IMR-90 (cell line): ENCODE measurements around the gene TADA1. TPM values are rescaled to one million over a fixed set of nuclear protein-coding genes. Genes with fewer than 3 reads are reported as not detected.

ENCODE experiments used
- ATAC-seq: fragments of 200-7000 bp; cut with Tn5 transposase; 2 replicates; pipeline ENCODE4 v1.9.1; 2020; ENCODE audit warnings: low read depth, mild to moderate bottlenecking, moderate library complexity
- BruUV-seq: library from RNA; stranded (reverse); fragments of 400-500 nt; replicated peaks from 2 replicates; lab custom pipeline; 2021; lab: Mats Ljungman, UMichigan
- CTCF ChIA-PET: fragments of 300-600 bp; formaldehyde crosslinking; extraction: SDS; loops from one replicate; lab custom pipeline; 2021; ENCODE audit warnings: antibody characterized with exemption; lab: Yijun Ruan, JAX
- POLR2A ChIA-PET: fragments of 300-600 bp; sonication (Branson Sonifier 250); formaldehyde crosslinking; loops from one replicate; lab custom pipeline; 2022; ENCODE audit warnings: antibody characterized with exemption; ENCODE audit not compliant: unreplicated experiment; lab: Charles Lee
- DNase-seq: peaks from one replicate; pipeline ENCODE4 v3.0.0; 2013
- H2AFZ ChIP-seq: replicated peaks from 2 replicates; pipeline ENCODE3; 2013; ENCODE audit warnings: low read length, mild to moderate bottlenecking; ENCODE audit not compliant: poor library complexity
- H2AK5ac ChIP-seq: 2 replicates; pipeline ENCODE4 v1.6.1; 2013; ENCODE audit warnings: low read depth, low read length, inconsistent platforms
- H2AK9ac ChIP-seq: replicated peaks from 2 replicates; pipeline ENCODE3; 2013; ENCODE audit warnings: mild to moderate bottlenecking, low read depth, low read length, moderate library complexity; ENCODE audit not compliant: poor library complexity
- H2BK120ac ChIP-seq: 2 replicates; pipeline ENCODE4 v1.6.1; 2013; ENCODE audit warnings: low read depth, low read length, inconsistent platforms
- H2BK15ac ChIP-seq: 3 replicates; pipeline ENCODE4 v1.6.1; 2013; ENCODE audit warnings: low read depth, low read length, inconsistent platforms
- H2BK20ac ChIP-seq: 2 replicates; pipeline ENCODE4 v1.6.1; 2013; ENCODE audit warnings: low read depth, mild to moderate bottlenecking, inconsistent platforms, low read length, moderate library complexity
- H2BK5ac ChIP-seq: 2 replicates; pipeline ENCODE4 v1.6.1; 2013; ENCODE audit warnings: mild to moderate bottlenecking, low read depth, low read length, inconsistent platforms; ENCODE audit not compliant: poor library complexity, severe bottlenecking
- H3K14ac ChIP-seq: replicated peaks from 2 replicates; pipeline ENCODE4 v1.6.1; 2013; ENCODE audit warnings: low read depth, low read length, inconsistent platforms
- H3K18ac ChIP-seq: 2 replicates; pipeline ENCODE4 v1.6.1; 2013; ENCODE audit warnings: low read depth, low read length, control low read depth
- H3K23ac ChIP-seq: 2 replicates; pipeline ENCODE4 v1.6.1; 2013; ENCODE audit warnings: low read depth, low read length, inconsistent platforms
- H3K27ac ChIP-seq: 2 replicates; pipeline ENCODE4 v1.5.1; 2013; ENCODE audit warnings: mild to moderate bottlenecking, control low read depth, low read length; ENCODE audit not compliant: insufficient read depth
- H3K27me3 ChIP-seq: 2 replicates; pipeline ENCODE4 v1.6.1; 2013; ENCODE audit warnings: low read length; ENCODE audit not compliant: control insufficient read depth, insufficient read depth
- H3K36me3 ChIP-seq: 2 replicates; pipeline ENCODE4 v1.6.1; 2013; ENCODE audit warnings: low read length, mixed read lengths; ENCODE audit not compliant: control insufficient read depth, insufficient read depth
- H3K4ac ChIP-seq: 2 replicates; pipeline ENCODE4 v1.6.1; 2013; ENCODE audit warnings: low read depth, low read length, inconsistent platforms
- H3K4me1 ChIP-seq: 2 replicates; pipeline ENCODE4 v1.6.1; 2013; ENCODE audit warnings: low read length, mixed read lengths; ENCODE audit not compliant: control insufficient read depth, insufficient read depth
- H3K4me2 ChIP-seq: 2 replicates; pipeline ENCODE4 v1.6.1; 2013; ENCODE audit warnings: low read depth, mild to moderate bottlenecking, control low read depth, low read length, moderate library complexity
- H3K4me3 ChIP-seq: 2 replicates; pipeline ENCODE4 v1.5.1; 2013; ENCODE audit warnings: low read depth, mild to moderate bottlenecking, control low read depth, low read length, moderate library complexity; ENCODE audit not compliant: insufficient read depth
- H3K56ac ChIP-seq: 2 replicates; pipeline ENCODE4 v1.6.1; 2013; ENCODE audit warnings: low read length, inconsistent platforms; ENCODE audit not compliant: insufficient read depth; ENCODE audit errors: extremely low read depth
- H3K79me1 ChIP-seq, 2 experiments: 2 replicates each; pipeline ENCODE4 v1.6.1; 2013; ENCODE audit warnings: low read length in 2 of 2, inconsistent platforms in 1 of 2, low read depth in 1 of 2
- H3K9ac ChIP-seq: 2 replicates; pipeline ENCODE4 v1.6.1; 2013; ENCODE audit warnings: low read depth, low read length, control low read depth
- H3K9me1 ChIP-seq: 2 replicates; pipeline ENCODE4 v1.6.1; 2013; ENCODE audit warnings: low read length, inconsistent platforms; ENCODE audit not compliant: insufficient read depth
- H3K9me3 ChIP-seq: 2 replicates; pipeline ENCODE4 v1.6.1; 2013; ENCODE audit warnings: low read length; ENCODE audit not compliant: control insufficient read depth, insufficient read depth
- H4K20me1 ChIP-seq: 2 replicates; pipeline ENCODE4 v1.6.1; 2013; ENCODE audit warnings: low read length, inconsistent platforms; ENCODE audit not compliant: insufficient read depth
- H4K5ac ChIP-seq: 2 replicates; pipeline ENCODE4 v1.6.1; 2013; ENCODE audit warnings: mild to moderate bottlenecking, low read depth, low read length, control low read depth
- H4K8ac ChIP-seq, 2 experiments: 2 replicates each; pipeline ENCODE4 v1.6.1; 2013; ENCODE audit warnings: low read depth in 2 of 2, low read length in 2 of 2, control low read depth in 1 of 2, inconsistent platforms in 1 of 2
- H4K91ac ChIP-seq: 2 replicates; pipeline ENCODE4 v1.6.1; 2013; ENCODE audit warnings: low read depth, low read length, inconsistent platforms; ENCODE audit not compliant: insufficient read depth
- MAZ ChIP-seq: IDR thresholded peaks from 2 replicates; pipeline ENCODE4 v1.6.1; 2012; ENCODE audit warnings: low read depth, mild to moderate bottlenecking, low read length, improper control_type of control experiment, moderate library complexity, borderline replicate concordance
- RCOR1 ChIP-seq: IDR thresholded peaks from 2 replicates; pipeline ENCODE4 v1.6.1; 2012; ENCODE audit warnings: mild to moderate bottlenecking, low read length, improper control_type of control experiment; ENCODE audit not compliant: insufficient replicate concordance
- WGBS, 2 experiments: methylation state at CpG; one replicate each; pipeline versions ENCODE4 v1.1.5 to v1.1.7; 2013; ENCODE audit warnings: missing lambda C conversion rate in 2 of 2; ENCODE audit not compliant: insufficient read length in 1 of 2; ENCODE audit errors: extremely low coverage in 2 of 2; 5-methylcytosine and 5-hydroxymethylcytosine counted together
- dilution Hi-C: fragments of 300-500 bp; cut with HindIII; formaldehyde crosslinking; loops from one replicate; pipeline ENCODE4 v1.14.3; 2018; ENCODE audit warnings: low sequenced_read_pairs; ENCODE audit not compliant: unreplicated experiment
- in situ Hi-C: fragments of 300-500 bp; cut with MboI; formaldehyde crosslinking; loops from 3 replicates; pipeline ENCODE4 v1.14.3; 2019; ENCODE audit warnings: low sequenced_read_pairs, inconsistent platforms, mixed read lengths
- intact Hi-C: fragments of 100-400 bp; cut with micrococcal nuclease; formaldehyde crosslinking; loops from 2 replicates; pipeline ENCODE4 v1.10.0; 2022
- polyA plus RNA-seq, 3 experiments: library from polyadenylated mRNA; depleted of rRNA; stranded (reverse); fragments of >200 nt; gene quantifications; 2 replicates each; pipeline ENCODE4 v1.2.3, GENCODE V29; 2012; ENCODE audit warnings: low replicate concordance in 1 of 3
- total RNA-seq: library from RNA; depleted of rRNA; stranded (reverse); fragments of >200 nt; gene quantifications from 2 replicates; pipeline ENCODE4 v1.2.3, GENCODE V29; 2012

Gene TADA1
- total and polyA plus RNA-seq, 2 of the 4 experiments (the other 2 are of a cell fraction) = 8.2 to 16.8 TPM

- Histone ChIP-seq H4K91ac (no peak overlapping the region), H3K9me1 (no peaks in the 10 kb centered on the region), H3K56ac (no peak overlapping the region), H3K27ac (no peak overlapping the region), H2BK20ac (no peak overlapping the region), H3K4ac (no peak overlapping the region), H2BK5ac (no peak overlapping the region), H4K20me1 (no peaks in the 10 kb centered on the region), H3K18ac (no peak overlapping the region), H2BK120ac (no peak overlapping the region), H2AK5ac (no peak overlapping the region), H3K4me2 (no peak overlapping the region), H2AFZ (no peak overlapping the region), H3K36me3 (no peaks in the 10 kb centered on the region), H4K5ac (no peak overlapping the region), H3K14ac (no peak overlapping the region), H3K79me1 (no peaks in the 10 kb centered on the region), H3K27me3 (no peaks in the 10 kb centered on the region), H3K4me1 (no peaks in the 10 kb centered on the region; the same call in 1 of the 2 replicates), H2AK9ac (no peak overlapping the region), H3K4me3 (no peak overlapping the region), H3K9me3 (no peaks in the 10 kb centered on the region; the same call in 1 of the 2 replicates), H4K8ac (no peak overlapping the region), H2BK15ac (no peak overlapping the region), H3K23ac (no peak overlapping the region), H3K9ac (no peak overlapping the region)
- CTCF ChIA-PET = interaction anchor here (0.9 to 1.9 kb wide), 2 partner anchors 9 to 166 kb away, joined by 3 to 9 read pairs; no protein-coding TSS in a partner anchor
- no TSS peak for BruUV-seq
- dilution Hi-C loops (no loop called here), intact Hi-C loops (loop anchor here (10.0 kb wide), 1 partner anchor 634 kb away; no protein-coding TSS in a partner anchor), in situ Hi-C loops (no loop called here)
- TF ChIP-seq RCOR1 (no peak), MAZ (no peak)
- WGBS, 2 experiments = 6% methylated on average over 2 of the region's 4 CpGs; no CpG with 5 or more reads in 1 of the 2 experiments
- ATAC-seq = peak; percentile 24; the same call in 1 of the 2 replicates
- POLR2A ChIA-PET = no interaction called here
- DNase-seq = no peak
These were observed 24.9 kb upstream of the TADA1 start for GRCh38 chr1:166900987-166901386.
